GOT3 (cell line): ENCODE data around the gene MFAP5.
"Not testable (repeated sequence)": the region's sequence is repeated elsewhere in the genome, so short reads cannot be mapped to it uniquely, and the experiment has no call there.

Experiments used
- DNase-seq: peaks from one replicate; lab custom pipeline; 2025; ENCODE audit warnings: mixed read lengths; lab: John Stamatoyannopoulos, UW

The MFAP5 gene

DNA sequence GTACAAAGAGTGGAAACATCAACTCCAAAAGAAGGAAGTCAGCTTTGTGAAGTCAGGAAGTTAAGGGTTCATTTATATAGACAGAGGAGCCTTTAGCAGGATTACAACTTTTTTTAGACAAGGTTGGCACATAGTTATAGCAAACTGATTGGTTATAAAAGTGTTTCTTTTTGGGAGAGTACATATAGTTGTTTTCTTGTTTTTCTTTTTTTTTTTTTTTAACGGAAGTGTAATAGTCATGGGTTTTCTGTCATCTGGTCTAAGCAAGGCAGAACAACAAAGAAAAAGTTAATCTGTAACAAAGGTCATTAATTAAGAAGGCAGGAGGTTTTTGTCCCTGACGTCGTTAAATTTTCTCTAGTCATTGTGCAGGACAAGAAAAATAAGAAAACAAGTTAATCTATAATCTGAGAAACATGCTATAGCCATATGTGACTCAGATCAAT is 13.0 kb upstream of the MFAP5 start:
- DNase-seq = no peak

GRCh38 chr12:8672381-8672780 is 9.8 kb upstream of the MFAP5 start:
- no peak for DNase-seq

DNA sequence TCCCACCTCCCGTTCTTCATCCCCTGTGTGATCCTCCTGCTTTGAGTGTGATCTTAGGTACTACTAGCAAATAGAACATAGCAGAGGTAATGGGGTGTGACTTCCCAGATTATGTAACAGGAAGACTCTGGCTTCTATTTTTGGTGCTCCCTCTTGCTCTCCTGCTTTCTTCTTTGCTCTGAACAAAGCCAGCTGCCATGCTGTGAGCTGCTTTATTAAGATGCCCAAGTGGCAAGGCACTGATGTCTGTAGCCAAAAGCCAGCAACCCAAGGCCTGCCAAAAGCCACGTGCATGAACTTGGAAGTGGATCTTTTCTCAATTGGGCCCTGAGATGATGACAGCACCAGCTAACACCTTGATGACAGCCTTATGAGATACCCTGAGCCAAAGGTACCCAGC is 5.8 kb upstream of the MFAP5 start:
- DNase-seq = no peak

DNA sequence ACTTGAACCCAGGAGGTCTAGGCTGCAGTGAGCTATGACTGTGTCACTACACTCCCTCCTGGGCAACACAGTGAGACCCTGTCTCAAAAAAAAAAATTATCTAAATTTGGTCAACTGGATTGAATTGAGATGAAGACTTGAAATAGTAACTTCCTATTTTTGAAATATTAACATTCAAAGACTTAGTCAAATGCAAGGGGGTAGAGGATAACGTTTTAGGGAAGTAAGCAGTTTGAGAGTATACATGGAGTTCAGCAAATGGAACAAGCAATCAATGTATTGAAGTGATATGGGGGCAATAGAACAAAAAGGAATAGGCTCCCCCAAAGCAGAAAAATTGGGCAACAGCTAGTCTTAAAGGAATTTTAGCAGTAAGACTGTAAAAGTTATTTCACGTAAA is 4.6 kb upstream of the MFAP5 start:
- no peak for DNase-seq

- no peak for DNase-seq
These were observed 3.1 kb upstream of the MFAP5 start for GRCh38 chr12:8665759-8666158.

DNA sequence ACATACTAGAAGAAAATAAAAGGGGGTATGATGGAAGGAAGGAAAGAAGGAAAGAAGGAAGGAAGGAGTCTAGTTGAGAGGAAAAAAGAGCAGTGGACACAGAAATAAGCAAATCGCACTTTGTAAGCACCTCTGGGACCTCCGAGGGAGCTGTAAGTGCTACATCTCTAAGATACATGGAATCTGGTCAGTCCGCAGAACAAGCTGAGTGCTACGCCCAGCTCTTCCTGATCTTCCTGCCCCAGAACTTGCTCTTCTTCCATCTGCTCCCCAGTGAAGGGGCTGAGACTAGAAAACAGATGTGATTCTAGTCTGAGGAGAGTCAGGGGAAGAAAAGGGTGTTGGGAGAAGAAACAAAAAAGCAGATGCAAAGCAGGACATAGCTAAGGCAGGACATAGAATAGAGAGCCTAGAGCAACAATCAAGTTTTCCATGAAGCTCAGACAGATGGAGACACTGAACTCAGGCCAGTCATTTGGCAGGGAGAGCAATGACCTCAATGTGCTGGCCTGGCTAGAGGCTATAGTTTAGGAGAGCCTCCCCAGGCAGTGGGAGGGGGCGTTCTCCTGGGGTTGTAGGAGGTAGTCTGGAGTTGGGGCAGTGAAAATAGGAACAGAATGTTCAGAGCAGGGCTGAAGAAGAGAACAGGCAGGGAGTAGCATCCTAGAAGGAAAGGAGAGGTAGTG is 1.7 kb upstream of the MFAP5 start:
- DNase-seq = no peak

DNA sequence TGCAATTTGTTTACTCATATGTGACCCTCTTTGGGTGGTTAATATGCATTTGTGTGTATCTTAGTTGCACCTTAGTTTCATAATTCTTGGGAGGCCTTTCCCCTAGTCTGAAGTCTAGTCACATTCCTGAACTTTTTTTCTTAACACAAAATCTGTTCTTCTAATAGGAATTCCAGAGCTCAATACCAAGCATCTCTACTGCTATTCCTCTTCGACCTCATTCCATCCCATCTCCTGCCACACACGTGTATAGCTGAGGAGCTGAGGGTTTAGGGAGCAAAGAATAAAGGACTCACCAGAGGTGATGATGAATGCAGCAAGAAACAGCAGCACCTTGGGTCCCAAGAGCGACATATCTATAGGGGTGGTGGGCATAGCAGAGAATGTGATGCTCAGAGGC is 875 bp downstream of the MFAP5 start:
- no peak for DNase-seq

GRCh38 chr12:8661016-8661415 is 1.6 kb downstream of the MFAP5 start:
- DNase-seq = no peak

- no peak for DNase-seq
These were observed 4.3 kb downstream of the MFAP5 start for GRCh38 chr12:8658346-8658745.

DNA sequence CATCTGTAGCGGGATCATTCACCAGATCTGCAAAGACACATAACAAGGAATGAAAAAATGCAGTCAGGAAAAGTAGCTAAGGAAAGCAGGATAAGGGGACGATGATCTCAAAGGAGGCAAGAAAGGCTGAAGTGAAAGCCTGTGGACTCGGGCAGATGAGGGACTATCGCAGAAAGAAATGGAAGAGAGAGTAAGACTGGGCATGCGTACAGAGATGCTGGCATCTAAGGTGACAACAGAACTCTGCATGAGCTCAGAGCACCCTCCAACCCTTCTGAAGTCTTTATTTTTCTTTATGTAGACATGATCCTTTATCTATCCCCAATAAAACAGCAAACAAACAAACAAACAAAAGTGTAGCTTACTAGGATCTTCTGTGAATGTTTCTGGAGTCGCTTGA is 7.2 kb downstream of the MFAP5 start:
- DNase-seq = no peak

- no peak for DNase-seq
These were observed 13.9 kb downstream of the MFAP5 start for GRCh38 chr12:8648576-8649205.

GRCh38 chr12:8647968-8648367 is 14.7 kb downstream of the MFAP5 start:
- no peak for DNase-seq

DNA sequence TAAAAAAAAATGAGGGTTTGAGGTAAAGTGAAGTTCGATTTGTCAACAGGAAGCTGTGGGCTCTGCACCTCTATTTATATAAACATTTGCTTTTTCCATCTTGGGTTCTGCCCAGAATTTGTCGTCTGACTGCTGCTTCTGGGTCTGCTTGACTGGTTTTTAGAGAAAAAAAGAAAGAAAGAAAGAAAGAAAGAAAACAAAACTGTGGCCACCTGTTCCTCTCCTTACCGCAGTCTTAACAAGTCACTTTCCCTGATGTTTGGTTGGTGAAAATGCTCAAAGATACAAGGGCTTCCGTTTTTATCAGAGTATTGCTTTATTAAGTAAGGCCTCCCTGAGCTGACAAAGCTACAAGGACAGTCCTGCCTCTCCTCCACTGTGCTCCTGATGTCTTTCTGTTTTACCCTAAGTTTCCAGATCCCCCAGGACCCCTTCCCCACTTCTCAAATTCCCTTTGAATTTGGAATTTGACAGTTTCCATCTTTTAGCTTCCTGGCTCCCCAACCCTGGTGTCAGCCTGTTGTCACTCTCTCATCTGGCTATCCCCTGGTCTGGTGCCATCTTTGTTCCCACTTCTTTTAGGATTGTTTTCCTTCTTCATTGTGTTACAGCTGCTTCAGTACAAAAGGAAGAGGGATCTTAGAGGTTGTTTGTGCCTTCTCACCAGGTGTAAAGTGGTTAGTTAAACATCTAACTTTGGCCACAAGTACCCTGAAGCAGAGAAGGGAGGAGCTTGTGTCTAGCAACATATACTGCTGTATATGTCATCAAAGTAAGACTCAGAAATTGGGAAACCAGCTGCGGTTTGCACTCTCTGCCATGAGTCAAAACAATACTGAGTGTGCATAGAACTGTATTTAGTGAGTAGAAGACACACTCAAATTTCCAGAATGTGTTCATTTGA is 18.0 kb downstream of the MFAP5 start:
- no peak for DNase-seq

DNA sequence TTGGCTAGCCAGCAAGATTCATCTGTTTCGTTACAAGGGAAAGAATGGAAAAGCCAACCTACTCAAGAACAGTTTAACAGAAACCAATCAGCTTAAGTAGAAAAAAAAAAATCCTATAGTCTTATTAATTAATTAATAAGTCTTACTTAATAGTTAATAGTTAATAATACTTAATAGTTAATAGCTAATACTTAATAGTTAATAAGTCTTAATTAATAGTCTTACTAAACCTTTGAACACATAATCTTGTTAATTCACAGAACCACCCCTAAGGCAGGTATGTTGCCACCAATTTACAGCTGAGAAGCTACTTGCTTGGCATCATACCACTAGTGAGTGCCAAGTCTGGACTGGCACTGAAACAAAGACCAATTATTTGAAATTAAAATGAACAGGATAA is 19.9 kb downstream of the MFAP5 start:
- DNase-seq = no peak

DNA sequence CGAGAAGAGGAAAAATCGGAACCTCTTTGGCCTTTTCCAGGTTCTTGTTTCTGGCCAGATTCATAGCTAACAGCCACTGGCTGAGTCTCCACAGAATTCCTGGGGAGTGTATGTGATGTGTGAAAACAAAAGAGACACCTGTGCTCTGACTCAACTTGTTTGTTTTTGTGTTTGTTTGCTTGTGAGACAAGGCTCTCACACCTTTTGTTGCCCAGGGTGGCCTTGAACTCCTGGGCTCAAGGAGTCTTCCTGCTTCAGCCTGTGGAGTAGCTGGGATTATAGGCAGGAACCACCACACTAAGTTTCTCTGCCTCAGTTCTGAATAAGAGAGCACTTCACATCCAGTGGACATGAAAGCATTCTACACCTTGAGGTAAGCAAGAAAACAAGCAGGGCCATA is 22.7 kb downstream of the MFAP5 start:
- DNase-seq = no peak

- no peak for DNase-seq
These were observed 23.7 kb downstream of the MFAP5 start for GRCh38 chr12:8638951-8639350.

- no peak for DNase-seq
These were observed 25.0 kb downstream of the MFAP5 start for GRCh38 chr12:8637666-8638065.

GRCh38 chr12:8637244-8637643 is 25.4 kb downstream of the MFAP5 start:
- no peak for DNase-seq

DNA sequence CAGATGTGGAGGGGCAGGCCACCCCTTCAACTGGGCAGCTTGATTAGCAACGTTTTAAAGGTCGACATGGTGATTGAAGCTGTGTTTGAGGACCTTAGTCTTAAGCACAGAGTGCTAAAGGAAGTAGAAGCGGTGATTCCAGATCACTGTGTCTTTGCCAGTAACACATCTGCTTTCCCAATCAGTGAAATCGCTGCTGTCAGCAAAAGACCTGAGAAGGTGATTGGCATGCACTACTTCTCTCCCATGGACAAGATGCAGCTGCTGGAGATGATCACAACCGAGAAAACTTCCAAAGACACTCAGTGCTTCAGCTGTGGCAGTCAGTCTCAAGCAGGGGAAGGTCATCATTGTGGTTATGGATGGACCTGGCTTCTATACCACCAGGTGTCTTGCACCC is 26.0 kb downstream of the MFAP5 start:
- no peak for DNase-seq

DNA sequence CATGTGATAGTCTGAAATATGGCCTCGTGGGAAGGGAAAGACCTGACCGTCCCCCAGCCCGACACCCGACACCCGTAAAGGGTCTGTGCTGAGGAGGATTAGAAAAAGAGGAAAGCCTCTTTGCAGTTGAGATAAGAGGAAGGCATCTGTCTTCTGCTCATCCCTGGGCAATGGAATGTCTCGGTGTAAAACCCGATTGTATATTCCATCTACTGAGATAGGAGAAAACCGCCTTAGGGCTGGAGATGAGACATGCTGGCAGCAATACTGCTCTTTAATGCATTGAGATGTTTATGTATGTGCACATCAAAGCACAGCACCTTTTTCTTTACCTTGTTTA is 26.6 kb downstream of the MFAP5 start:
- DNase-seq = not testable (repeated sequence)

DNA sequence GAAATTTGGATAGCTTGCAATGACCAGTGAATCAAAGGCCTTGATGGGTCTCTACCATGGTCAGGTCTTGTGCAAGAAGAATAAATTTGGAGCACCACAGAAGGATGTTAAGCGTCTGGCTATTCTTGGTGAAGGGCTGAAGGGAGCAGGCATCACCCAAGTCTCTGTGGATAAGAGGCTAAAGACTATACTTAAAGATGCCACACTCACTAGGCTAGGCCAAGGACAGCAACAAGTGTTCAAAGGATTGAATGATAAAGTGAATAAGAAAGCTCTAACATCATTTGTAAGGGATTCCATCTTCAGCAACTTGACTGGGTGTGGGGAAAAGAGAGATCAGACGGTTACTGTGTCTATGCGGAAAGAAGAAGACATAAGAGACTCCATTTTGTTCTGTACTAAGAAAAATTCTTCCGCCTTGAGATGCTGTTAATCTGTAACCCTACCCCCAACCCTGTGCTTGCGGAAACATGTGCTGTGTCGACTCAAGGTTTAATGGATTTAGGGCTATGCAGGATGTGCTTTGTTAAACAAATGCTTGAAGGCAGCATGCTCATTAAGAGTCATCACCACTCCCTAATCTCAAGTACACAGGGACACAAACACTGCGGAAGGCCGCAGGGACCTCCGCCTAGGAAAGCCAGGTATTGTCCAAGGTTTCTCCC is 27.2 kb downstream of the MFAP5 start:
- DNase-seq = not testable (repeated sequence)

- no peak for DNase-seq
These were observed 32.5 kb downstream of the MFAP5 start for GRCh38 chr12:8630131-8630530.
